ENCODE results near the gene MYO18B.

MYO18B gene

DNA sequence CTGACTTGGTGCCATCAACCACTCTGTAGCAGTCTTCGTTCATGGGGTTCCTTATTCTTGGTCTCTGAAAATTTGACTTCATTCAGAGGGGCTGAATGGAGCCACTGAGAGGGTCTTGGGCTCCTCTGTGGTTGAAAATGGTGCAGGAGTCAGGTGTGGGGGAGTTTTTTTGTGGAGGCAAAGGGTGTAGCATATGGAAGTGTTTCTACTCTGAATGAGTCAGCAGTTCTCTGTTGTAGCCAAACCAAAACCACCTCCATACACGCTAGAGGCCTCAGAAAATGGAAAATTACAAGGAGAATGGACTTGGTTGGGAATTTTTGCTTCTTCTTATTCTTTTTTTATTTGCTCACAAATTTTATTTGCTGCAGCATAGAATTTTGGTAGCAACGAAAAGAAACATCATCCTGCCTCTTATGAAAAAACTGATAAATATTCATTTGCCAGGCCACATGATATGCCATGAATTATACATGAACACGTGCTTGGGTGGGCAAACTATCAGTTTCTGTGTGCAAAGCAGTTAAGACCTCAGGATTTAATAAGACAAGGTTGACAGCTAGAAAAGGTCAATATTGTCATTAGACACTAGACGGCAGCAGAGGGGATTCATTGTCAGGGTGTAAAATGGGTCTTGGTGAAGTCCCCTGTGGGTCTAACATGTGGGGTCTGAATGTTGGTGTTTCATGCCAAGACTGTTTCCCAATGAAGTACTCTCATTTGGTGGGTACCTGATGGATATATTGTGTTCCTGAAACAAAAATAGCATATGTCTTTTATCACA, 111.7 kb downstream of the MYO18B start:
- no peak for DNase-seq (ENCODE audit: low read depth)

DNA sequence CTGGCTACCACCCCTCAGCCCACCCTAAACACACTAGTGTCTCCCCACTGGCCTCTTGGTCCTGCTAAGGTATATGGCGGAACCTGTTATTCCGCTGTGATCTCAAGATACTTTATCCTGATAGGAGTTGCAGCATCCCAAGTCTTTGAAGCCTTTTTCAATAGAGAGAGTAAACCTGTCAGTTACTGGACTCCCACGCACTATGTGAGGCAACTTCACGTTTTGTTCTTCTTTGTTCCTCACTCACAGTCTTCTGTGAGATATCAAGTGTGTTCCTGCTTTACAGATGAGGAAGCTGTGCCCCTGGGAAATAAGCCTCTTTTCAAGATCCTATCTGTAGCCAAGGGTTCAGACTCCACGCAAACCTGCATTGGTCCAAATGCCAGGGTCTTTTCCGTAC, 127.8 kb downstream of the MYO18B start:
- DNase-seq (ENCODE audit: low read depth), result no peak

DNA sequence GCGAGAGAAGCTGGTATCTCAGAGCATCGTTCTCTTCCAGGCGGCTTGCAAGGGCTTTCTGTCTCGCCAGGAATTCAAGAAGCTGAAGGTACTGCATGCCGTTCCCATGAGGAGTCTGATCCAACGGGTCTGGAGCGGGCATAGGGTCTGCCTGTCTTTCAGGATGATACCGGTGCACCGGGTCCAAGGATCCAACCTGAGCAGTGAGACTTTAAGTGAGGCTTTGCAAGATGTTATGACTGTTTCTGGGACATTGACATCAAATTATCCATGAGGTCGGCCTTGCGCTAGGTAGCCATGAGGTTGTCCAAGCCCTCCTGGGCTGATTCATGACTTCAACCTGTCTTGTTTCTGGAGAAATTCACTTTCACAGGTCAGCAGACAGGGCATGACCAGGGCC, 132.3 kb downstream of the MYO18B start:
- no peak for DNase-seq (ENCODE audit: low read depth)

DNA sequence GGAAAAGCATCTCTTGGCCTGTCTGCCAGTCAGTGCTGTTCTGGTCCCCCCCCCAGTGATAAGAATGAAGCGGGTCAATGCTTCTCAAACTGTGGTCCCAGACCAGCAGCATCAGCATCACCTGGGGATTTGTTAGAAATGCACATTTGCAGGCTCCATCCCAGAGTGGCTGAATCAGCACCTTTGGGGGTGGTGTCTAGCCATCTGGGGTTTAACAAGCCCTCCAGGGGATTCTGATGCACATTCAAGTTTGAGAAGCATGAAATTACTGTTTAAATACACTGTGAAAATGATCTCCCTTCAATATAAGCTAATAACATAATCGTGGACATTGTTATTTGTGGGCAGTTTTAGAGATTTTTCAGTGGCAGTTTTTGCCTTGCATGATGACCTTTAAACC, 133.5 kb downstream of the MYO18B start:
- DNase-seq (ENCODE audit: low read depth), result no peak

DNA sequence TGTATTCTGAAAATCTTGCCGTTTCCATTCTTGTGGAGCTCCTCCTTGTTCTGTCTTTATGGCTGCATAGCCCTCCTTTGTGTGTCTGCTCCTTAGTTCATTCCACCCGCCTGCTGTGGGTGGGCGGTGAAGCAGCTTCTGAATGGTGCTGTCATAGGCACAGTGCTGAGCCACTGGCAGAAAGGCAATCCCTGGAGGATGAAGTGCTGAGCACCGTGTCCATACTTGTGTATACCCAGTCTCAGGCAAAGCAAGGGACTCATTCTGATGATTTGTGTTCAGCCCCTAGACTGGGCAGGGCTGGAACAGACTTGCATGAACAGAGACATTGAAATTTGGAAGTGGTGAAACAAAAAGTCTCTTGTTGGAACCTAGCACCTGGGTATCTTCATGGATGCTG, 134.9 kb downstream of the MYO18B start:
- no peak for DNase-seq (ENCODE audit: low read depth)

DNA sequence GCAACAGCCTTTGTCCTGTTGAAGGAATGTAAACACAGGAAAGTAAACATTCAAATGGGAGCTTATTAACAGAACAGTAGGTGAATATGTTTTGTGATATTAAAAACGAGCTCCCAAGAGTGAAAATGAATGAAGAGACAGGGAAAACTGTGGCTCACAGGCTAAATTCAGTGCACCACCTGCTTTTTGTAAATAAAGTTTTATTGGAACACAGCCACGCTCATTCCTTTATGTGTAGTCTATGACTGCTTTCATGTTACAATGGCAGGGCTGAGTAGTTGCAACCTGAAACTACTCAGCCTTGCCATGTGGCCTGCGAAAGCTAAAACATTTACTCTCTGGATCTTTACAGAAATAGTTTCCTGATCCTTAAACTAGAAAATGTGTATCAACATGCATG, 136.9 kb downstream of the MYO18B start:
- no peak for DNase-seq (ENCODE audit: low read depth)

DNA sequence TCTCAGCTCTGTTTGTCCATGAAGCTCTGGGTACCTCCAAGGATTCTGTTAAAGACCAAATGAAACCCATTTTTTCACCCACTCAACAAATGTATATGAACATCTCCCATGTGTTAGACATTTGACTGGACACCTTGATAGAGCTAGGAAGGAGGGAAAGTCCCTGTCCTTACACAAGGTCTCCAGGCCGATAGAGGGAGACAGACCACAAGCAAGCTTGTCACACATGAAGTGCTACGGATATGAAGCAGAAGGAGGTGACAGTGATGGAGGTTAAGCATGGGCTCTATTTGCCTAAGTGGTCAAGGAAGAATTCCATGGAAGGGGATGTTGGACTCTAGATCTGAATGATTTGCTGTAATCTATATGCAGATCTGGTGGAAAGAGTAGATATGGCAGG, 138.5 kb downstream of the MYO18B start:
- DNase-seq (ENCODE audit: low read depth), result no peak

DNA sequence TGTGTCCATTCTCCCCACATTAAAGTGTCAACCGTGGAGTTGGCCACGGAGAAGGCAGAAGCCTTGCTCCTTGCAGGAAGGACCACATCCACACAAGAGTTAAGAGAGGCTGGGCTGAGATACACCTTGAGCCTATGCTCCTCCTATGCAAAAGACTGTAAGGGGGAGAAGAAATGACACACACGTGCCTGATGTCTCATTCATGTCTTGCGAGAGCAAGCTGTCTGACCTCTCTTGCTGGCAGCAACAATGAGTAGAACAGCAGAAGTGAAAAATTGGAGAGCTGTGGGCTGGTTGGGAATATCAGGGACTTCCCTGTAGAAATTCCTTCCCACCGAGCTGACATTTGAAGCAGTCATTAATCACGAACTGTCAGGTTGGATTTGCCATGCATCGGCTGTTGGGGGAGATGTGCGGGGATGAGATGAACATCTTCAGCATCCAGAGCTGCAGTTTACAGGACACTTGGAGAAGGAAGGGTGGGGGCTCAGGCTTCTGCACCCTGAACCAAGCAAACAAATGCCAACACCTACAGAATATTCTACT, 139.3 kb downstream of the MYO18B start:
- DNase-seq (ENCODE audit: low read depth), result no peak

DNA sequence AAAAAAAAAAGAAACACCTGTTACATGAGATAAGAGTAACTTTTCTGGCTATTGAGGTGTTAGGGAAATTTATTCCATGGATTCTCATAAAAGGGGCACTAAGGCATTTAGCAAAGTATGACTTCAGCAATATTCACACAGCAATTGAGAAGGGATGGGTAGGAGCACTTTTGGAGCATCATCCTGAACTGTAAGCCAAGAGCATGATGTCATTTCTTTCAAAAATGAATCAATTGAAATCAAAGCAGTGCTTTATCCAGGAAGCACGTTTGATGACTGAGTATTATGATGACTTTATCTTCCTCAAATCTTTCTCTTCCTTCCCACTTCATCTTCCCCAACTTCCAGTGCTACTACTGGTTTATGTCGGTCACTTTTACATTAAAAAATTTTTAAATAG, 140.4 kb downstream of the MYO18B start:
- DNase-seq (ENCODE audit: low read depth), result no peak

DNA sequence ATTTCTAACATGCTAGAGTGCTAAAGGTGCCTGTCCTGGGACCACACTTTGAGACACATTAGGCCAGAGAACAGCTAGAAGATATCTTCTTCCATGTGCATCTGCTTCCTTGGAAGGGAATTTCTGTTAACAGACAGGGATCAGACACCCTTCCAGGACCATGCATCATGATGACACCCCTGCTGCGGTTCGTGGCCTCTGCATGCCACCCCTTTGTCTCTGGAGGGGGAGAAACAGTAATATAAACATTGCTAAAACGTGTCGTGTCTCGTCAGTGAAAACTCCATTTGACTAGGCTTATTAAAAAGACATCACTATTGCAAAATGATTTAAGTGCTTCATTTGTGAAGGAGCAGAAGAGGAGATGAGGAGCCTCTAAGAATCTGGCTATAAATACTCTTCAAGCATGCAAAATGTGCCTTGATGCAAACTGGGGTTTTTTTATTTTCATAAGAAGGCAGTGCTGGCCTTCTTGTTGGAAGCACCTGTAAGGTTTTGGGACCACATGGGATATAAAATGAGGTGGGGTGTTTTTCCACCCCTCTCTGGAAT, 141.6 kb downstream of the MYO18B start:
- DNase-seq (ENCODE audit: low read depth), result no peak

DNA sequence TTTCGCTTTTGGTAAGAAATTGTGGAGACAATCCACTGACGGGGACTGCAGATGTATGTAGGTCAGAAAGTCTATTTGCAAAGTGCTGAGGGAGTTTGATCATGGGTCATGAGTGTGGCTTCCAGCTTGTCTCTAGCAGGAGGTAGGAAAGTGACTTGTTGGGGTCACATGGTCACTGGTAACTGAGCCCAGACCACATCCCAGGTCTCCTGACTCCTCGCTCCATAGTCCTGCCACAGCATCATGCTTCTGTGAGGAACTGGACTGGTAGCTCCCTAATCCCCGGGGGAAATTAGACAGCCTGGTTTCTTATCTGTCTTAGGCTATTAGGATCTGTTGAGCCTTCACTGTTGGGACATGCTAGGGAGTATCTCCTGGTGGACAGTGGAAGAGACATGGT, 142.1 kb downstream of the MYO18B start:
- no peak for DNase-seq (ENCODE audit: low read depth)

DNA sequence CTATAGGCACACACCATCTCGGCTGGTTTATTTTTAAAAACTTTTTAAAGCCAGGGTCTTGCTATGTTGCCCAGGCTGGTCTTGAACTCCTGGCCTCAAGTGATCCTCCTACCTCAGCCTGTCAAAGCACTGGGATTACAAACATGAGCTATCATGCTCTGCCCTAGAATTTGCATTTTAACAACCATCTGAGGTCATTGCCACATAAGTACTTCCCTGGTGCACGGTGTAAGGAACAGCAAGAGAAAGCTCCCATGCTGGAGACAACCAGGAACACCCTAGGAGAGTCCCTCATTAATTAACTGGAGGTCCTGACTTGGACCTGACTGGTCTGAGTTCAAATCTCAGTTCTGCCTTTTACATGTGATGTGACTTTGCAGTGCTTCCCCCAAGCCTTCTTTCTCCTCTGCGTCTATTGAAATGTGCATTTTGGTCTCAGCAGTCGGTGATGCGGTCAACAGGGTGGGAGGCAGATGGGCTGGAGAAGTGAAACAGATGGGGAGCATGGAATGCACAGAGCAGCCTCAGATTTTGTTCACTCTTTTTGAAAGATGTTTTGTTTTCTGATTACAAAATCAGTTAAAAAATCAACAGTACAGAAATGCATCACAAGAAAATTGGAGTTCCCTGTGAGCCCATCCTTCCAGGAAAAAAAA, 146.5 kb downstream of the MYO18B start:
- DNase-seq (ENCODE audit: low read depth), result no peak

DNA sequence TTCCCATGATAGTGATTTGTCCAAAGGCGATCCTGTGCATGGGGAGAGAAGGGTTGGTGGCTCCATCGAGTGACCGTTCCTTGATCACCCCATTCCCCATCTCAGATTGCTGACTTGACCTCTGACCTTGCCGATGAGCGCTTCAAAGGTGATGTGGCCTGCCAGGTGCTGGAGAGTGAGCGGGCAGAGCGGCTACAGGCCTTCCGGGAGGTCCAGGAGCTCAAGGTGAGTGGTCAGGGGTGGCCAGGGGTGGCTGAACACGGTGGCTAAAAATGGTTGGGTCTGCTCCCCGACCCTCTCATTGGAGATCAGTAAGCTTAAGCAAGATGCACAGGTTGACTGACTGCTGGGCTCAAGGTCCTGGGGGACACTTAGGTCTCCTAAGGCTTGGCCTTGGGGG, 148.7 kb downstream of the MYO18B start:
- no peak for DNase-seq (ENCODE audit: low read depth)

DNA sequence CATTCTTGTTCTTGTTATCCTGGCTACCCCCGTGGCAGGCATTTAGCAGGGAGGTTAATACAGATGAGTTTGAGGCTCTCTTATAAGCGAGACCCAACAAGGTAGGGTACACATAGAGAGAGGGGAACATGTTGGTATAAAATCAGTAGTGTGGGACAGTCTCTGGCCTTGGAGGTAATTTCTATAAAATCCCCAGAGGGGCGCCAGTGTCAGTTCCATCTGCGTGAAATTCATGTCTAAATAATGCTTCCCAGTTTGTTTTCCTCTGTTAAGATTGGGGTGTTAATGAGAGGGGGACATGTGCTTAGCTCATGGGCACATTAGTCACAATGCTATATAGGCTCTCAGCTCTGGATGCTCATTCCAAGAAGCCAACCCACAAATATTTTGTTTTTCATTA, 150.7 kb downstream of the MYO18B start:
- no peak for DNase-seq (ENCODE audit: low read depth)

DNA sequence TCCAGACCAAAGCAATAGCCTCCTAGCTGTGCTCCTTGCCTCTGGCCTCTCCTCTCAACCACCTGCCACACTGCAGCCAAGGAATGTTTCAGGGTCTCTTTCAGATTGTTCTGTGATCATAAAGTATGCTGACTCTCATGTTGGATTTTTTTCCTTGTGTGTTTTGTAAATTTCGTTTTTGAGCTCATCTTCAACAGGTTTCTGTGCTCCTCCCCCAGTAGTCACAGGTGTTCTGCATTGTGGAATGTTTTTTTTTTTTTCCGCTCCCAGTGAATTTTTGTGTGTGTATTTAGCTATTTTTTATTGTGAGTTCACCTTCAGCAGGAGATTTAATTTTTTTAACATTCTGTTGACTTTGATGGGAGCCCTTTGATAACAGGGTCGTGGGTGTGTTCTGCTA, 153.7 kb downstream of the MYO18B start:
- no peak for DNase-seq (ENCODE audit: low read depth)

DNA sequence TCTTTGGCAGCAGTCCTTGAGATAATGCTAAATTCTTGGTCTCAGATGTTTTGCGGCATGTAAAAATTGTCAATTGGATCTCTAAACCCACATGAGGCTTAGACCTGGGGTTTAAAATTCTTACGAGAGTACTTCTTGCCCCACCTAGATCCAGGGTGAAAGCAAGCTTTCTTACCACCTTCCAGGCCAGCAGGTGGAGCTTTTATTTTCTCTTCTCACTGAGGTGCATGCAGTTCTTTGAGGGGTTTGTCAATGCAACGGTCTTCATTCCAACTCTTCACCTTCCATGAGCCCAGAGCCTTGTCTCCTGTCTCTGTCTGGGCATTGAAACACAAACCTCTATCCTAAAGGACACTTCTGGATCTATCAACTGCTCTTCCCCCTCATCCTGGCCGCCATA, 154.1 kb downstream of the MYO18B start:
- DNase-seq (ENCODE audit: low read depth), result no peak

DNA sequence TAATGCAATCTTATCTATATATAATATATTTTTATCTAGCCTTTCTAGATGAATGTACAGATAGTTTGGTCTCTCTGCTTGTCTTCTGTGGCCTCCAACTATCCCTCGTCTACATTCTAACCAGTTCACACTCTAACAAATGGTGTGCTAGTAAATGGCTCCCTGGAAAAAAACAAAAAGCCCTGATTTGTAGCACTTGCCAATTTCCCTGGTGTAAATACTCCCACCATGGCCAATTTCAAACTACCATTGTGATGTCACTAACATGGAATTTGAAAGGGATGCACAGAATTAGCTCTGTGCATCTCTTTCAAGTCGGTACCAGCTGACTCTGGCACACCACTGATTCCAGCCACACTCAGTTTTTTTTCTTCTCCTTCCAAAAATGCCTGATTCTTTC, 154.6 kb downstream of the MYO18B start:
- no peak for DNase-seq (ENCODE audit: low read depth)

DNA sequence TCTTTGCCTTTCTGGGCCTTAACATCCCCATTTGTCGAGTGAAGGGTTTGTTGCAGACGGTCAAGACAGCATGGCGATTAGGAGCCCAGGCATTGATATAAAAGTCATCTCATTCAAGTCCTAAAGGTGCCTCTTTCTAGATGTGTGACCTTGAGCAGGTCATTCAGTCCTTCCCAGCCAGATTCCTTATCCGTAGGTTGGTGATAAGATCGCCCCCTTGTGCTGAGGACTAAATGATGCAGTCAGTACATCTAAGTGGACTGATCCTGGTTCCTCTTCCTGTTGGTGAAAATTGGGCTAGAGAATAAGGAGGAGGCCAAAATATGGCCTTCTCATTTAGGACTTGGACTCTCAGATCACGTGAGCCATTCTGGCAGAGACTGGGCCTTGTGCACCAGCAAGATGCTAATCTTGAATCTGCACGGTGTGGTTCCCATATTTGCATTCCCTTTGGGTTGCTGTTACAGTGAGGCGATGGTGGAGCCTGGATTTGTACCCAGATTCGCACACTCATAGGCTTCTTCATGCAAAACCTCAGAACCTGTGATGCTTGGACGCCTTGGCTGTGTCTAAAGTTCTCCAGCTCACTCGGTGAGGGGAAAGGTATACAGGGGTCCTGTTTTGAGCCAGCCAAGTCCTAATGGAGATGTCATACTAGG, 156.8 kb downstream of the MYO18B start:
- no peak for DNase-seq (ENCODE audit: low read depth)

DNA sequence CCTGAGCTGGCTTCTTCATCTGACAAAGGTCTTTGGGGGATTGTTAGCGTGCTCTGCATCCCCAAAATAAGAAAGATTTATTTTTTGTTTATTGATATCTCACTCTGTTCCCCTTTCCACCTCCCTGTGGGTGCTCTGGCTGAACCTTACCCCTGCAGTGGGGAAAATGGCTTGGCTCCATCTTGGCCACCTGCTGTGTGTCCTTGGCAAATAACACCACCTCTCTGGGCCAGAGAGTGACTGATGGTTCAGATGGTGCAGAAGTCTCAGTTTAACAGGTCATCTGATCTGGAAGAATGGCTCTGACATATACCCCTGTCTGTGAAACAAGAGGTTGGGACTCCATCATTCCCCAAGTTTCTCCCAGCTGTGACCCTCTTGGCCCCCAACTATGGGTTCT, 157.6 kb downstream of the MYO18B start:
- DNase-seq (ENCODE audit: low read depth), result no peak

DNA sequence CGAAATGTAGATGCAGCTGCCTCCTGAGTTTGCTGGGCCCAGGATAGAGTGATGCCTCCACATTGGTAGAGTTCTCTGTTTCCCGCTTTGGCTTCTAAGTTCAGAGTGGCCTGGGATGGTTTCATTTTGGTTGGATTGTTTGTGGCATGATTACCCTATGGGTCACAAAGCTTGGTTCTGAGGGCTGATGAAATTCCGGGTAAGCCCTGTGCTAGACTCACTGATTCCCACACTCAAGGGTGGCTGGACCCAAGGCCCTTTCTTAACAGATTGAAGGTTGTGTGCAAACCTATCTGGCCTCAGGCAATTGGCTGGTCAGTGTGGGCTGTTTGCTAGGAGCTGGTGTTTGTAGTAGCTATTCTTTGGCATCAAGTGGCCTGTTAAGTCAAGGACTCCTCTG, 158.4 kb downstream of the MYO18B start:
- DNase-seq (ENCODE audit: low read depth), result no peak

DNA sequence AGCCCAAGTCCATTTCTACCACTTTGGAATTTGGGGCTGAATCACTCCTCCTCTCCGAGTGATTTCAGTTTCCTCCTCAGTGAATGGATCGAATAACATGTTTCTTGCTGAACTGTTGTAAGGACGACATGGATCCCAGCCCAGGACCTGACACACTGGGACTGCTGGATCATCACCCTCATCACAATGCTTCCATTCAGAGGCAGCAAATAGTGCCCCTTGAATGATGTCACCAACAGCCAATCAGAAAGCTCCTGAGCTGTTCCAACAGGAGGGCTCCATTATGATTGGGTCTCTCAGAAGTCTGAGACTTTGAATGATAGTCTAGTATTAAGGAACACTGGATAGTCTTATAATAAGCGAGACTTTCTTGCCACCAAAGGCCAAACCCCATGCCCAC, 158.9 kb downstream of the MYO18B start:
- no peak for DNase-seq (ENCODE audit: low read depth)

DNA sequence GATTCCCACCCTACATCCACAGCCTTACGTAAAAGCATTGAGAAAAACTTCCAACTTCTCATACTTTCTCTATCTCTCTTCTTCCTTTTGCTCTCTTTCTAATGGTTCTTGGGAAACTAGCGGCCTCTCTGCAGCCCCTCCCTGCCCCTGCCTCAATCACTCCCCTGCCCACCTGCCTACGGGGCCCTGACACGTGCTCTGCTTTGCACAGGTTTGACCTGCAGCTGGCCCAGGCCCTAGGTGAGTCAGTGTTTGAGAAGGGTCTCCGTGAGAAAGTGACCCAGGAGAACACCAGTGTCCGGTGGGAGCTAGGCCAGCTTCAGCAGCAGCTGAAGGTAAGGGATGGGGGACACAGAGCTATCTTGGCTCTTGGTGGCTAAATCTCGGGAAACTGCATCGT, 160.4 kb downstream of the MYO18B start:
- DNase-seq (ENCODE audit: low read depth), result no peak

DNA sequence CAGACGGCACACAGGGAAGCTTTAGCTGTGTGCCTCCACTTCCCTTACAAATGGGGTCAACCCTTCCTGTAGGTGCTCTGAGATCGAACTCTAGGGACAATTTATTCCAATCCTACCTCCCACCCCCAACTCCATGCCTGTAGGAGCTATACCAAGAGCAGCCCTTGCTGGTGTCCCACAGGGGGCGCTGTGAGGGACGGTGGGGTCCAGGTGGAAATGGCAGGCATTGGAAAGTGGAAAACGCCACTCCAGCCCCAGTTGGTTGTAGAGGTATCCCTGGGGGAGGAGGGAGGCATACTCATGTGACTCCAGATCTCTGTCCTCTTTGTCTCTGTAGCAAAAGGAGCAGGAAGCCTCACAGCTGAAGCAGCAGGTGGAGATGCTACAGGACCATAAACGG, 161.3 kb downstream of the MYO18B start:
- no peak for DNase-seq (ENCODE audit: low read depth)
